A673 (cell line): ENCODE results near the gene IL18R1. TPM values are rescaled to one million over a fixed set of nuclear protein-coding genes. Genes with fewer than 3 reads are reported as not detected.
"Not testable (repeated sequence)": the region's sequence is repeated elsewhere in the genome, so short reads cannot be mapped to it uniquely, and the experiment has no call there.

Experiments
- BruUV-seq: library from RNA; stranded (reverse); fragments of 400-500 nt; replicated peaks from 2 replicates; lab custom pipeline; 2021; lab: Mats Ljungman, UMichigan
- CTCF ChIA-PET: fragments of 300-600 bp; sonication (Branson Sonifier 250); formaldehyde crosslinking; loops from one replicate; lab custom pipeline; 2022; ENCODE audit warnings: antibody characterized with exemption; lab: Charles Lee
- POLR2A ChIA-PET: fragments of 300-600 bp; sonication (Branson Sonifier 250); formaldehyde crosslinking; loops from one replicate; lab custom pipeline; 2022; ENCODE audit warnings: antibody characterized with exemption; ENCODE audit not compliant: low non-redundant PET; lab: Charles Lee
- DNase-seq: peaks from one replicate; pipeline ENCODE4 v3.0.0-alpha.2; 2015; ENCODE audit warnings: low spot score
- H3K27ac ChIP-seq: fragments of 200-600 bp; sonication (generic); 2 replicates; pipeline ENCODE4 v1.5.1; 2016; ENCODE audit warnings: mixed run types, low read depth, mild to moderate bottlenecking, mixed read lengths, antibody characterized with exemption, low read length; ENCODE audit not compliant: poor library complexity, severe bottlenecking
- H3K27me3 ChIP-seq: fragments of 200-600 bp; sonication (generic); replicated peaks from 2 replicates; pipeline ENCODE4 v1.6.1; 2017; ENCODE audit warnings: mixed run types, low read depth, mild to moderate bottlenecking, mixed read lengths, antibody characterized with exemption, low read length; ENCODE audit not compliant: insufficient read depth, poor library complexity
- H3K36me3 ChIP-seq: fragments of 200-600 bp; sonication (generic); 2 replicates; pipeline ENCODE4 v1.6.1; 2016; ENCODE audit warnings: mixed run types, mild to moderate bottlenecking, mixed read lengths, antibody characterized with exemption, low read length; ENCODE audit not compliant: insufficient read depth, poor library complexity, severe bottlenecking
- H3K4me1 ChIP-seq: fragments of 200-600 bp; sonication (generic); 2 replicates; pipeline ENCODE4 v1.6.1; 2017; ENCODE audit warnings: mixed run types, mild to moderate bottlenecking, mixed read lengths, antibody characterized with exemption, low read length; ENCODE audit not compliant: insufficient read depth, poor library complexity, severe bottlenecking
- H3K4me3 ChIP-seq: fragments of 200-600 bp; sonication (generic); 2 replicates; pipeline ENCODE4 v1.5.1; 2016; ENCODE audit warnings: low read depth, mixed run types, mild to moderate bottlenecking, mixed read lengths, low read length; ENCODE audit not compliant: poor library complexity, severe bottlenecking
- H3K9me3 ChIP-seq: fragments of 200-600 bp; sonication (generic); 2 replicates; pipeline ENCODE4 v1.6.1; 2016; ENCODE audit warnings: mixed run types, low read depth, mild to moderate bottlenecking, mixed read lengths, antibody characterized with exemption, low read length; ENCODE audit not compliant: poor library complexity, severe bottlenecking
- CTCF ChIP-seq: fragments of 300-800, 200-600 bp; sonication (generic); conservative IDR thresholded peaks from 2 replicates; pipeline ENCODE4 v1.5.1; 2017; ENCODE audit warnings: low read depth, mild to moderate bottlenecking, antibody characterized with exemption, low read length, moderate library complexity, mixed read lengths
- EZH2 ChIP-seq: fragments of 200-600 bp; sonication (generic); IDR thresholded peaks from 2 replicates; pipeline ENCODE4 v1.6.1; 2017; ENCODE audit warnings: borderline replicate concordance, low read depth, mild to moderate bottlenecking, mixed read lengths, antibody characterized with exemption, low read length; ENCODE audit not compliant: poor library complexity, severe bottlenecking
- intact Hi-C: fragments of 100-400 bp; cut with micrococcal nuclease; formaldehyde crosslinking; loops from one replicate; pipeline ENCODE4 v1.10.0; 2022; ENCODE audit not compliant: unreplicated experiment
- total RNA-seq: library from RNA; stranded (reverse); gene quantifications from 2 replicates; pipeline ENCODE4 v1.2.3, GENCODE V29; 2021

IL18R1 gene
- total RNA-seq, 1 experiment from 2014 or later: not detected

GRCh38 chr2:102317715-102318114, 37.9 kb upstream of the IL18R1 start:
- H3K27me3 ChIP-seq: peaks cover 3% of the 10 kb centered on the region
- CTCF ChIA-PET: no interaction called here
- intact Hi-C loops: no loop called here
- no peak overlapping the region for H3K27ac ChIP-seq
- H3K4me1 ChIP-seq: no peaks in the 10 kb centered on the region
- no peaks in the 10 kb centered on the region for H3K9me3 ChIP-seq
- no TSS peak for BruUV-seq
- no peak overlapping the region for H3K4me3 ChIP-seq
- no peak for TF ChIP-seq CTCF
- TF ChIP-seq EZH2: no peak
- POLR2A ChIA-PET: no interaction called here
- no peaks in the 10 kb centered on the region for H3K36me3 ChIP-seq
- DNase-seq: no peak

GRCh38 chr2:102318437-102318836, 37.2 kb upstream of the IL18R1 start:
- no peak overlapping the region for H3K4me3 ChIP-seq
- TF ChIP-seq CTCF: no peak
- TF ChIP-seq EZH2: no peak
- H3K9me3 ChIP-seq: no peaks in the 10 kb centered on the region
- intact Hi-C loops: no loop called here
- CTCF ChIA-PET: no interaction called here
- no peak overlapping the region for H3K27ac ChIP-seq
- peaks cover 3% of the 10 kb centered on the region for H3K27me3 ChIP-seq
- POLR2A ChIA-PET: no interaction called here
- no peaks in the 10 kb centered on the region for H3K4me1 ChIP-seq
- no peaks in the 10 kb centered on the region for H3K36me3 ChIP-seq
- no peak for DNase-seq
- no TSS peak for BruUV-seq

- H3K27ac ChIP-seq: no peak overlapping the region
- BruUV-seq: no TSS peak
- H3K27me3 ChIP-seq: no peaks in the 10 kb centered on the region
- ChIA-PET POLR2A (no interaction called here), CTCF (no interaction called here)
- no peaks in the 10 kb centered on the region for H3K4me1 ChIP-seq
- no peaks in the 10 kb centered on the region for H3K36me3 ChIP-seq
- DNase-seq: no peak
- H3K9me3 ChIP-seq: no peaks in the 10 kb centered on the region
- H3K4me3 ChIP-seq: no peak overlapping the region
- TF ChIP-seq EZH2: no peak
- no peak for TF ChIP-seq CTCF
- intact Hi-C loops: no loop called here
Observed at GRCh38 chr2:102321941-102322719, 33.5 kb upstream of the IL18R1 start.

DNA sequence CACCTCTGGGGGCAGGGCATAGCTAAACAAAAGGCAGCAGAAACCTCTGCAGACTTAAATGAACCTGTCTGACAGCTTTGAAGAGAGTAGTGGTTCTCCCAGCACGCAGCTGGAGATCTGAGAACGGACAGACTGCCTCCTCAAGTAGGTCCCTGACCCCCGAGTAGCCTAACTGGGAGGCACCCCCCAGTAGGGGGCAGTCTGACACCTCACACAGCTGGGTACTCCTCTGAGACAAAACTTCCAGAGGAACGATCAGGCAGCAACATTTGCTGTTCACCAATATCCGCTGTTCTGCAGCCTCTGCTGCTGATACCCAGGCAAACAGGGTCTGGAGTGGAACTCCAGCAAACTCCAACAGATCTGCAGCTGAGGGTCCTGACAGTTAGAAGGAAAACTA, 30.7 kb upstream of the IL18R1 start:
- H3K9me3 ChIP-seq, intact Hi-C loops, DNase-seq, POLR2A ChIA-PET, H3K4me1 ChIP-seq, H3K27me3 ChIP-seq, H3K36me3 ChIP-seq, CTCF ChIA-PET, H3K4me3 ChIP-seq, BruUV-seq, H3K27ac ChIP-seq: not testable (repeated sequence)
